Testis (tissue), 2 donors: Measurements from ENCODE around the gene HAGH.

ENCODE experiments used
- POLR2A ChIP-seq: fragments of 450-650 bp; IDR thresholded peaks from one replicate; pipeline ENCODE4 v1.6.1; 2017; ENCODE audit warnings: antibody characterized with exemption, mild to moderate bottlenecking, moderate library complexity
- TF ChIP-seq, protein P1 (sequence below), 3 experiments: fragments of 450-650 bp in 2 of 3; fragments of 200-600 bp in 1 of 3; sonication (generic) in 1 of 3; IDR thresholded peaks; one replicate each; pipeline ENCODE4 v1.5.1; 2016 to 2019; ENCODE audit warnings: antibody characterized with exemption in 3 of 3, mild to moderate bottlenecking in 2 of 3, moderate library complexity in 1 of 3

- TF ChIP-seq, protein P1, sequence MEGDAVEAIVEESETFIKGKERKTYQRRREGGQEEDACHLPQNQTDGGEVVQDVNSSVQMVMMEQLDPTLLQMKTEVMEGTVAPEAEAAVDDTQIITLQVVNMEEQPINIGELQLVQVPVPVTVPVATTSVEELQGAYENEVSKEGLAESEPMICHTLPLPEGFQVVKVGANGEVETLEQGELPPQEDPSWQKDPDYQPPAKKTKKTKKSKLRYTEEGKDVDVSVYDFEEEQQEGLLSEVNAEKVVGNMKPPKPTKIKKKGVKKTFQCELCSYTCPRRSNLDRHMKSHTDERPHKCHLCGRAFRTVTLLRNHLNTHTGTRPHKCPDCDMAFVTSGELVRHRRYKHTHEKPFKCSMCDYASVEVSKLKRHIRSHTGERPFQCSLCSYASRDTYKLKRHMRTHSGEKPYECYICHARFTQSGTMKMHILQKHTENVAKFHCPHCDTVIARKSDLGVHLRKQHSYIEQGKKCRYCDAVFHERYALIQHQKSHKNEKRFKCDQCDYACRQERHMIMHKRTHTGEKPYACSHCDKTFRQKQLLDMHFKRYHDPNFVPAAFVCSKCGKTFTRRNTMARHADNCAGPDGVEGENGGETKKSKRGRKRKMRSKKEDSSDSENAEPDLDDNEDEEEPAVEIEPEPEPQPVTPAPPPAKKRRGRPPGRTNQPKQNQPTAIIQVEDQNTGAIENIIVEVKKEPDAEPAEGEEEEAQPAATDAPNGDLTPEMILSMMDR (IDR thresholded peaks at IDR 0.05): no peak
- TF ChIP-seq POLR2A: no peak
Measured at GRCh38 chr16:1793578-1794220, 32.9 kb downstream of the HAGH start, which contains the start of gene IGFALS.
